ENCODE results near the gene SLC9A4.

GRCh38 chr2:102505290-102505689 is 32.3 kb downstream of the SLC9A4 start:
- TF ChIP-seq POLR2A (IDR thresholded peaks at IDR 0.05; ENCODE audit: low read depth, low read length), result no peak
- TF ChIP-seq CTCF (IDR thresholded peaks at IDR 0.05; ENCODE audit: extremely low read depth in 1 of 2, insufficient read depth in 1 of 2, low read depth in 1 of 2, low read length in 2 of 2), result no peak
- TF ChIP-seq MAX (IDR thresholded peaks at IDR 0.05; ENCODE audit: insufficient read depth, insufficient read length), result no peak
- no peak for TF ChIP-seq MYC (IDR thresholded peaks at IDR 0.05; ENCODE audit: low read depth, low read length)
- TF ChIP-seq EZH2 (IDR thresholded peaks at IDR 0.05; ENCODE audit: borderline replicate concordance, low read depth, low read length, severe bottlenecking), result no peak
- TF ChIP-seq FOS (IDR thresholded peaks at IDR 0.05; ENCODE audit: borderline replicate concordance, insufficient read depth, low read length), result no peak
- no peak for TF ChIP-seq JUN (IDR thresholded peaks at IDR 0.05; ENCODE audit: borderline replicate concordance, insufficient read depth, insufficient read length, low read depth)

All from endothelial cell of umbilical vein (primary cell).